ENCODE results near the gene TESK2. TPM values are rescaled to one million over a fixed set of nuclear protein-coding genes. Genes with fewer than 3 reads are reported as not detected.

Gene TESK2
- polyA plus RNA-seq, 3 donors = 3.9 to 13.1 (median 4.1) TPM

- no peak for TF ChIP-seq CTCF (IDR thresholded peaks at IDR 0.05)
- H3K27ac ChIP-seq (ENCODE audit: low read depth in 1 of 2, low read length in 2 of 2) = no peak overlapping the region
- no peaks in the 10 kb centered on the region for H3K27me3 ChIP-seq (ENCODE audit: control insufficient read depth in 2 of 2, insufficient read depth in 2 of 2, low read length in 2 of 2)
- H3K4me3 ChIP-seq (replicated peaks in 1 of 3; ENCODE audit: low read depth in 2 of 3, low read length in 3 of 3) = no peak overlapping the region
- intact Hi-C loops (cut with micrococcal nuclease) = no loop called here
- no peaks in the 10 kb centered on the region for H3K4me1 ChIP-seq (ENCODE audit: control insufficient read depth in 1 of 2, insufficient read depth in 2 of 2, low read length in 2 of 2)
- no peaks in the 10 kb centered on the region for H4K20me1 ChIP-seq (ENCODE audit: insufficient read depth, low read length)
- DNase-seq = no peak
- H3K4me2 ChIP-seq (replicated peaks; ENCODE audit: extremely low read depth, low read length, poor library complexity, severe bottlenecking) = no peak overlapping the region
- H3K9me3 Mint-ChIP-seq = no peaks in the 10 kb centered on the region
- H3K9me3 ChIP-seq (replicated peaks in 1 of 2; ENCODE audit: control insufficient read depth in 1 of 2, insufficient read depth in 1 of 2, low read length in 2 of 2) = no peaks in the 10 kb centered on the region
- H3K27ac Mint-ChIP-seq = no peak overlapping the region
- H3K4me1 Mint-ChIP-seq = no peaks in the 10 kb centered on the region
- peaks cover 0 to 4% of the 10 kb centered on the region in 2 donors for H3K36me3 Mint-ChIP-seq
- H3K9ac ChIP-seq (ENCODE audit: insufficient read depth, low read length, poor library complexity, severe bottlenecking) = no peak overlapping the region
- no peaks in the 10 kb centered on the region for H3K79me2 ChIP-seq (ENCODE audit: insufficient read depth, low read length)
- no peaks in the 10 kb centered on the region for H3K27me3 Mint-ChIP-seq (ENCODE audit: low read depth in 3 of 3)
- no peak overlapping the region for H3K4me3 Mint-ChIP-seq
- no CpG with 5 or more reads among the region's 1 CpG for WGBS (ENCODE audit: insufficient coverage)
- H3K36me3 ChIP-seq (replicated peaks in 1 of 2; ENCODE audit: control insufficient read depth in 1 of 2, insufficient read depth in 2 of 2, low read length in 2 of 2) = peaks cover 0 to 7% of the 10 kb centered on the region in 2 donors
- H2AFZ ChIP-seq (ENCODE audit: insufficient read depth, low read depth, low read length, poor library complexity, severe bottlenecking) = no peak overlapping the region
Measured at GRCh38 chr1:45383191-45383590, 107.8 kb downstream of the TESK2 start.

GRCh38 chr1:45381243-45381642 lies 109.7 kb downstream of the TESK2 start:
- Histone ChIP-seq H3K79me2 (ENCODE audit: insufficient read depth, low read length) (no peaks in the 10 kb centered on the region), H3K4me2 (replicated peaks; ENCODE audit: extremely low read depth, low read length, poor library complexity, severe bottlenecking) (no peak overlapping the region), H3K9ac (ENCODE audit: insufficient read depth, low read length, poor library complexity, severe bottlenecking) (no peak overlapping the region), H3K36me3 (replicated peaks in 1 of 2; ENCODE audit: control insufficient read depth in 1 of 2, insufficient read depth in 2 of 2, low read length in 2 of 2) (peaks cover 0 to 7% of the 10 kb centered on the region in 2 donors), H3K27me3 (ENCODE audit: control insufficient read depth in 2 of 2, insufficient read depth in 2 of 2, low read length in 2 of 2) (no peaks in the 10 kb centered on the region), H2AFZ (ENCODE audit: insufficient read depth, low read depth, low read length, poor library complexity, severe bottlenecking) (no peak overlapping the region), H3K4me3 (replicated peaks in 1 of 3; ENCODE audit: low read depth in 2 of 3, low read length in 3 of 3) (no peak overlapping the region), H4K20me1 (ENCODE audit: insufficient read depth, low read length) (no peaks in the 10 kb centered on the region), H3K9me3 (replicated peaks in 1 of 2; ENCODE audit: control insufficient read depth in 1 of 2, insufficient read depth in 1 of 2, low read length in 2 of 2) (no peaks in the 10 kb centered on the region), H3K27ac (ENCODE audit: low read depth in 1 of 2, low read length in 2 of 2) (no peak overlapping the region), H3K4me1 (ENCODE audit: control insufficient read depth in 1 of 2, insufficient read depth in 2 of 2, low read length in 2 of 2) (no peaks in the 10 kb centered on the region)
- intact Hi-C loops (cut with micrococcal nuclease) = no loop called here
- Mint-ChIP-seq H3K9me3 (no peaks in the 10 kb centered on the region), H3K4me3 (no peak overlapping the region), H3K4me1 (no peaks in the 10 kb centered on the region), H3K27ac (no peak overlapping the region), H3K27me3 (ENCODE audit: low read depth in 3 of 3) (no peaks in the 10 kb centered on the region), H3K36me3 (peaks cover 0 to 7% of the 10 kb centered on the region in 2 donors)
- WGBS (ENCODE audit: insufficient coverage) = no CpG with 5 or more reads among the region's 2 CpGs
- no peak for DNase-seq
- no peak for TF ChIP-seq CTCF (IDR thresholded peaks at IDR 0.05)

Data from CD14-positive monocyte (primary cell).